ENCODE results near the gene GRM4.

DNA sequence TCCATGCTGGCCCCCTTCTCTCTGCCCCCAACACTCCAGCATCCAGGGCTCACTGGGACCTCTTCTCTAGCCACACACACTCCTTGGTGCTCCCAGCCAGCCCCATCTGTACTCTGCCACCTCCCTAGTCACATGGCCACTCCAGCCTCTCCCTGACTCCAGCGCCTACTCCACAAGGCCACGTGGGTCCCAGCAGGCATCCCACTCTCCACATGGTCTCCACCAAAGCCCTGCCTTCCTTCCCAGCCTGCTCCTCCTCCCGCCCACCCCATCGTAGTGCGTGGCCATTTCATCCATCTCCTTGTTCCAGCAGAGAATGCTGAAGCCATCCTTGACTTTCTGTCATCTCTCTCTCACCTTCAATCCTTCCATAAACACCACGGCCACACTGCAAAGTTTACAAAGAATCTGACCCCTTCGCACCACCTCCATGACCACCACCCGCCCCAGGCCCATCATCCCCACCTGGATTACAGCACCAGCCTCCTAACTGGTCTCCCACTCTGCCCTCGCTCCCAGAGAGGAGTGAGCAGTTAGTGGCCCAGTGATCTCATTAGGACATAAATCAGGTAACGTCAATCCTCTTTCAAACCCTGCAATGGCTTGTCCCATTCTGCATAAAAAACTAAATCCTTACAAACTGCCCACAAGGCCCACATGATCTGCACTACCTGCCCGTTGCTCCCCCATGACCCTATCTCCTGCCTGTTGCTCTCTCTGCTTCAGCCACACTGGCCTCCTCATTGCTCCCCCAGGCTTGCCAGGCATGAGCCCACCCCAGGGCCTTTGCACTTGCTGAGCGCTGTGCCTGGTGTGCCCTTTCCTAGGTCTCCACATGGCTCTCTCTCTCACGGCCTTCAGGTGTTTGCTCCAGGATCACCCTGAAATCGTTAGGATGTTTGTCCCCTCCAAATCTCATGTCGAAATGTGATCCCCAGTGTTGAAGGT, 96.2 kb downstream of the GRM4 start:
- no peak for TF ChIP-seq CTCF (IDR thresholded peaks at IDR 0.05)
- TF ChIP-seq POLR2A (IDR thresholded peaks at IDR 0.05): no peak

Measured in right lobe of liver (tissue), 4 donors.